GM21786 (cell line): Measurements from ENCODE around the gene PHKB.
"Not testable (repeated sequence)": the region's sequence is repeated elsewhere in the genome, so short reads cannot be mapped to it uniquely, and the experiment has no call there.

ENCODE experiments used
- ATAC-seq: cut with Tn5 transposase; IDR thresholded peaks from one replicate; pipeline ENCODE4 v1.9.1; 2021; ENCODE audit not compliant: unreplicated experiment

The PHKB gene

DNA sequence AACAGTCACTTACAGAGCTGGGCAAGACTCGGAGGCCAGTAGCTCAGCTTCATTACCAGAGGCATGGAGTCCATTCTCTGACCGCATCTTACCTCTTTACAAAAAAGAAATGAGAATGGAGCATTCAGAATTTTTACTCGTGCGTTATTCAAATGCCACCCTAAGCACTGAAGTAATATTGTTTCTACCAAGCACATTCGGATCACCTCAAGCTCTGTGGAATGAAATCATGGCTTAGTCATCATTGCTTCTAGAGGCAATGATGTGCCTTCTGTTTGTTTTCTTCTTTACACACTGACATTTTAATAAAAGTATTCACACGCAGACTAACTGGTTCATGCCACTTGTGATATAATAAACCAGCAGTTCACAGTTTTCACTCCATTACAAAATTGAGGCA is 206.8 kb downstream of the PHKB start:
- ATAC-seq = no peak

DNA sequence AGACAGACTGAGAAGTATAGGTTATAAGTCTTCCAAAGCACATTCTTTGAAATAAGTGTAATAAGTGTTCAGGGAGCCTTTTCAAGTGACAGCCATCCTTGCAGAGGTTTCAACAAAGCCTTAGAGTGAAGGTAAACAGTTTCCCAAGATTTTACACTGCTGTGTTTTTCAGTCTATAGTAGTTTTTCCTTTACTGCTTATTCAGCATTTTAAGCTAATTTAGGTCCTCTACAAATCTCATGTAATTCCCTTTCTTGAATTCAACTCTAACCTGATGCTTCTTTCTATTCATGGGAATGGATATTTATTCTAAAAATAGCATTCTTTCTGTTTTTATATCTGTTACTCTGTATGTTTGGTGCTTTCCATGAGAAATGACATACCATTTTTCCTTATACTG is 211.3 kb downstream of the PHKB start:
- ATAC-seq = no peak

DNA sequence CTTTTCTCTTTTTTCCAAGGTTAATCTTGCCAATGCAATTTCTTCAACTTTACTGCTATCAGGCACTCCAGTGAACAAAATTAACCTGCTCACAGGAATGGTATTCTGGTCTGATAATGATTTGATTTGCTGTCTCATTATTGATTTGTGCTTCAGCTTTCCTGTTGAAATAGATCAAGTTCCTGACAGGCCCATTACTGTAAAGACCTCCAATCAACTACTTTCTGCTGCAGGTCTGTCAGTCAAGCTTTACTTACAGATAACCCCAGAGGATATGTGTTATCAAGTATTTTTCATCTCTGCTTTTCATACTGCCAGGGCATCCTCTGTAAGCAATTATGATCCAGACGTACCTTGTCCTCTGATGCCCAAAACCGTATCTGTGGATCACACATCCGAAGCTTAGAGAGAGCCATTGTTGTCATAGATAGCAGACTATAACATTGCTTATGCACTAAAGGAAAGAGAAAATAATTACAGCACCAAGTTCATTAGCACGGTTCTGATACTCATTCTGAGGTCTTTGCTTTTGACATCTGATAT is 215.6 kb downstream of the PHKB start:
- ATAC-seq = no peak

DNA sequence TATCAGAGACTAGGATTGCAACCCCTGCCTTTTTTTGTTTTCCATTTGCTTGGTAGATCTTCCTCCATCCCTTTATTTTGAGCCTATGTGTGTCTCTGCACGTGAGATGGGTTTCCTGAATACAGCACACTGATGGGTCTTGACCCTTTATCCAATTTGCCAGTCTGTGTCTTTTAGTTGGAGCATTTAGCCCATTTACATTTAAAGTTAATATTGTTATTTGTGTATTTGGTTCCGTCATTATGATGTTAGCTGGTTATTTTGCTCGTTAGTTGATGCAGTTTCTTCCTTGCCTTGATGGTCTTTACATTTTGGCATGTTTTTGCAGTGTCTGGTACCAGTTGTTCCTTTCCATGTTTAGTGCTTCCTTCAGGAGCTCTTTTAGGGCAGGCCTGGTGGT is 220.4 kb downstream of the PHKB start:
- ATAC-seq = not testable (repeated sequence)

DNA sequence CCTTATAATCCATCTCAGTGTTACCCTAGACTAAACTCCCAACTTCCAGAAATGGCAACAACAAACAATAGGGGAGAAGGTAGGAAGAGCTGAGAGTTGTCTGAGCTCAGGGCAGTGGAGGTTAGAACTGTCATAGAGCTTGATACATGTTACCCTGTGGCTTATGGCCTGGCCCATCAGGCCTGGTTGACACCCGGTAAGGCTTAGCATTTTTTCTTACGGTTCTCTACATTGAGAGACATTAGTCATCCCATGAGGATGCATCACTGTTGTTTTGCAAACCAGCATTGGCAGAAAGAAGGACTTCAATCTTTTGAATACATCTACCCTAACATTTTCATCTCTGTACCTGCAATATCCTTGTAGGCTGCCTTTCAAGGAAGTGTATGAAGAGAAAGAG is 226.6 kb downstream of the PHKB start:
- no peak for ATAC-seq

DNA sequence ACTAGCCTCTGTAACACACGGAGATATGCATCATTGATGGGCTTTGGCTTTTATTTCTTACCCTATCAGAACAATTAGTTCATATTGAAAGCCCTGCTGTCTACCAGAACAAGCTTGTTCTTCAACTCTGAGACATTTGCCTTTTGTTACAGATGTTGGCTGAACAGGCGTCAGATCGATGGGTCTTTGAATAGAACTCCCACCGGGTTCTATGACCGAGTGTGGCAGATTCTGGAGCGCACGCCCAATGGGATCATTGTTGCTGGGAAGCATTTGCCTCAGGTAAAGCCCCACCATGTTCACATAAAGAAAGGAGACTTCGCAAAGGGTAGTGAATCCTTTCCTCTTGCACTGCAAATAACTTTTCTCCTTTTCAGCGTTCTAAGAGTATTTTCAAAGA is 232.1 kb downstream of the PHKB start:
- no peak for ATAC-seq

DNA sequence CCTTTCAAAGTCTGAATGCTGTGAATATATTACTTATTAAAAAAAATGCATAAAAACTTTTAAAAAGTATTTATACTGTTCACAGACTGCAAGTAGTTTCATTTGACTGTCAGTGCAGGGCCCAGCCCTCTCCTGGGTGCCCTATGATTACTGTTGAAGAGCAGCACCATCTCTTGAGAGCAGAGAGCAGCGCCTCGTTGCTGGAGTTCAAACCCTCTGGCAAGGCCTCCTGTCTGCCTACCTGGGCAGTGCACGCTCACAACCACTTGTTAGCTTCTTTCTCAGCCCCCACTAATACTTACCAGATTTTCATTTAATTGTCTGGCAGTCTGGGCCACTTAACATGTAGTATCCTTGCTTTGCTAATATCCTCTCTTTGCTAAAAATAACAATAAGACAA is 233.4 kb downstream of the PHKB start:
- no peak for ATAC-seq

DNA sequence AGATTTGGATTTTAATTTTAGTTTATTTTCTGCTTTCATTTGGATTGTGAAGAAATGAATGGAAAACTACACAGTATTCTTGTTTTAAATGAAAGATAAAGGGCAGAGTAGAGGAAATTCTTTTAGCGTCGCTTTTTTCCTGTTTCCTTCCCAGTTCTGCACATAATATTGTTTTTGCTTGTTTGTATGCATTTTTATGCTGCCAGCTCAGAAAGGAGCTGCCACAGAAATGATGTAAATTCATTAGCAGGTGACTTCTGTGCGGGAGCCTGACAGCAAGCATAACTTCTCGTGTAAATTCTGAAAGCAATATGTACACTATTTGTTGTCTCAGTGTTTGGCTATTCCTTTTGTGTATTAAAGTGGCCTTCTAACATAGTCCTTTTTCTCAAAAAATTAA is 234.6 kb downstream of the PHKB start:
- ATAC-seq = no peak

DNA sequence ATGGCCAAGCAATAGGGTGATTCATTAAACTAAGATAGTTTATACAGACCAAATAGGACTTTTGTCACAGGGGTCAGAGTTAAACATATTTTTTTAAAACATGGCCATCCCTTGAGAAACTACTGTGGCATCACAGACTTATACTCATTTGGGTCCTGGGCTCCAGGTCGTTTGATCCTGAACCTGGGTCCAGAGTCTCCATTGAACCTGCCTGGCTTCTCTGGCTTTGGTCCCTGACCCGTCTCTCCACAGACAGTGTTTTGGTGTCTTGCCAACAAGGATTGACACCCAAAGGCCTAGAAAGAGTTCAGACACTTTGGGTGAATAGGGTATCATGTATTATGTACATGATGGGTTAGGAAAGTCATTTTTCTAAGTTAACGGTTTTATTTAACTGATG is 236.7 kb downstream of the PHKB start:
- ATAC-seq = no peak

DNA sequence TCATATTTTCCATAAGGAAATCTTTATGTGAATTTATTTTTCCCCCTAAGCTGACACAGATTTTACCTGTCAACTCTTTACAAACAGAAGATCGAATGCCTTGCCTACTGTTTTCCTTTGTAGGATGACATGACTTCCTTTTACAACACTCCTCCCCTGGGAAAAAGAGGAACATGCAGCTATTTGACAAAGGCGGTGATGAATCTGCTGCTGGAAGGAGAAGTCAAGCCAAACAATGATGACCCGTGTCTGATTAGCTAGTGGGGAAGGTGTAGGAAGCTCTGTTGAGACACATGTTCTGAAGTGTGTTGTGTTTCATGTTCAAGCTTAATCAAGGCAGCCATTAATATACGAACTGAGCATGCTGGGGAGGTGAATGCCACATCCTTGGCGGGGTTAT is 238.0 kb downstream of the PHKB start:
- ATAC-seq = no peak

DNA sequence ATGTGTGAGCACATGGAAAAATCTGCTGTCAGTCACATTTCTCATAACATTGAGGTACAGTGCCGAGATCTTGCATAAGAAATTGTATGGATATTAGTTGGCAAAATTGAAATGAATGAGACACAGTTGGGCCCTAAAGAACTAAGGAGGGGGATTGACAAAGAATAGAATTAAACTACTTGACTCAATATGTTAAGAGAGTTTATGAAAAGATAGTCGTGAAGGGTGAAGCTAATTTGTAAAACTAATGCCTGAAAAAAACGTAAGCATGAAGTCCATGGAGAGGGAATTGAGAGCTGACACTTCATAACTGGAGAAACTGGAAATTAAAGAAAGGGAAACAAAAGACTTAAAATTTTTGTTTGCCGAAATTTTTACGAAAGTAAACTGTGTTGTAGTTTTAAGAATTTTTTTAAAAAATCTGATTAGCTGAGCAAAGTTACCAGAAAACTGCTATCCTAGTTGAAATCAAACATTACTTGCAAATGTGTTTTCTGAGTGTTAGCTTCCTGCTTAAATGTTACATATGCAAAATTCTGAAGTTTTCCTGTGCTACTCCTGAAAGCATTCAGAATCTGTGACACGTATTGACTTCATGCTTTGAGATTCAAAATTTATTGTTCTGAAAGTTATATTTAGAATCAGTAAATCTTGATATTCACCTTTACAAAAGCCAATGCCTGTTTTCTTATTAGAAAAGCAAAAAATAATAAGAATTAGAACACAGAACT is 239.9 kb downstream of the PHKB start:
- ATAC-seq = no peak

DNA sequence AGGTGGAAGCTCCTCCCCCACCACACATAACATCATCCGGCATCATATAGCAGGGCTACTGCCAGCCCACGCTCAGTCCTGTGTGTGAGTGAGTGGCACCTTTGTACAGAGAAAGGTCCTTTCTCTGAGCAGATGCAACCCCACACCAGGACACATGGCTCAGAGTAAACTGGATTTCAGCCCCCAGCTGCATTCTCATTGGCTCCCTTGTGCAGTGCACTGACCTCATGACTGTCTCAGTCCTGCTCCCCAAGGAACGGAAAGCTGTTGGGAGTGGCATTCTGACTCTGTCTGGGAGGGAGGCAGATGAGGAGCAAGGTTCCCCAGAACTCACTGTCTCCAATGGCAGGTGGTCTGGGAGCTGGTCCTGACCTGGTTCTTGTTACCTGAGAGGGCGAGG is 244.1 kb downstream of the PHKB start:
- ATAC-seq = no peak

DNA sequence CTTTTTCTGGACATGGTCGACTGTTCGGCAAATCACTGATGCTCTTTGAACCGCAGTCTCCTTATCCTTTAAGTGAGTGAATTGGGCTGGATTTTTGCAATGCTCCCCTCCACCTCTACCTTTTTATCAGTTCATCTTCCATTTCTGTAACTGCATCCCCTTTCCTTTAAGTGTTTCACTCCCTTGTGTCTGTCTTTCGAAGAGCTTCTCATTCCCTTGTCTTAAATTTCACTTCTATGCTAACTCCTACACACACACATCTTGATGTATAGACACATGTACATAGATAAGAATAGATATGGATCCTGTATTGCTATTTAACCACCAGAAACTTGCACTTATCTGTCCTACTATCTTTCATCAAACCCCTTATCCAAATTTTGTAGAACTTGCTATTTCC is 250.7 kb downstream of the PHKB start:
- ATAC-seq = no peak

DNA sequence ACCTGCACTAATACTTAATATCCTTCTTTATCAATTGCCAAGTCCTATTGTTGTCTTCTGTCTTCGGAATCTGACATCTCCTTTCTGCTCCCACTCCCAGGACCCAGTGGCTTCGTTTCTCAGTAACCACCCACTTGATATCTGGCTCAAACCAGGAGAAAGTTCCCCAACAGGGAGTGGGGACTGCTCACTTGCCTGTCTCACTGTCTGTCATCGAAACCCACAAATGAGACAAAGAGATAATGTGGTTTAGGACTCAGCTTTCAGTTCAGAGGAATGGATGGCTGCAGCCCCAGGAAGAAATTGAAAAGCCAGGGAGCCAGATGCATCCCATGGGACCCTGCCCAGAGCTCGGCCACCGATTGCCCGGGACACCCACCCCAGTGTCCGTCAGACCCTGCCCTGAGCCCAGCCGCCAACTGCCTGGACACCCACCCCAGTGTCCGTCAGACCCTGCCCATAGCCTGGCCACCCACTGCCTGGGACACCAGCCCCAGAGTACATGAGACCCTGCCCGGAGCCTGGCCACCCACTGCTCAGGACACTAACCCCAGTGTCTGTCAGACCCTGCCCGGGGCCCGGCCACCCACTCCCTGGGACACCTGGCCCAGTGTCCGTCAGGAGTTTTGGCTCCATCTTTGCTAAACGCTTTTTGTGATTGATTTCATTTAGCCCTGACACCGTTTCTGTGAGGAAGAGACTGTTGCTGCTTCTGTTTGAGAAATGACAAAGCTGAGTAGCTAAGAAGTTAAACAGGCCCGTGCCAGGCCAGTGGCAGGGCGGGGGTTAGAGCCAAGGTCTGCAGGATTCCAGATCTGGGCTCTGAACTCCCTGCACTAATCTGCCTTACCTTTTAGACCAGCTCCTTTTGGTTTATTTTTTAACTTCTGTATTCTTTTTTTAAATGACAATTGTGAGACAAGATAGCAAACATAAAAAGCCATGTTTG is 251.4 kb downstream of the PHKB start:
- ATAC-seq = no peak

DNA sequence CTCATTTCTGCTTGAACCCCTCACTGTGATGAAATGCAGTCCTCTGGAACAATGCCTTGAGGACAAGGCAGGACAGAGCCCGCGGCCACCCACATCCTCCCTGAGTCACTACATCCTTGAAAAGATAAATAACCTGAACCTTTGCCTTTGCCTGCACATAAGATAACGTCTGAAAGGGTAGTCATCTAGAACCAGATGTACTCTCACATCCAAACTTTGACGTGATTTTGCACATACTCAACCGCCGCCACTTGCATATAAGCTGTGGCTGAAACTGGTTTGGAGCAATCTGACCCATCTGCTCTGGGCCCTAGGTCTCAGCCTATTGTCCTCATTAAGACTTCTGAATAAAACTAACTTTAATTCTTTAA is 252.1 kb downstream of the PHKB start:
- no peak for ATAC-seq

DNA sequence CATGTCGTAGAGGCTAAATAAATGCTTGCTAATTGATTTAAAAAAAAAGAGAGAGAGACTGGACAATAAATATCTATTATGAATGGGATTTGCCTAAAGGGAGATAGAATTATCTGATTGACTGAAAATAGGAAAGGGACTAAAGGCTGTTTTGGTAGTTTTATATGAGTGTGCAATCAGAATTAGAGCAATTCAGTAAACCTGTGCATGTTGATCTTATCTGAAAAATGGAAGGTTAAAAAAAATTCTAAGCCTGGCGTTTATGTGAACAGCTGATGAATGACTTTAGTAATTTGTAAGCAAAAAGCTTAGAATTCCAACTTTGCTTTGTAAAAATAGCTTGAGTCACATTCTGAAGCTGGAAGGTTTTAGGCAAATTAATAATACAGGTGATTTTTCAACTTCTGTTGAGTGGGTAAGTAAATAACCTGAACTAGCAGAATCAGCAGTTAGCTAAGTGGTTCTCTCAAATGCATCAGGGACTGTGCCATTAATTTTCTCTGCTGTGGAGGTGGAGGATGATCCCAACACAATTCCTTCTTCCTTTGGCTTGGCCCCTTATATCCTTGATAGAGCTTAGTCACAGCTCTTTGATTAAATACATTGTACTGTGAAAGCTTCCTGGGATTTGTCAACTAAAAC is 254.4 kb downstream of the PHKB start:
- no peak for ATAC-seq

DNA sequence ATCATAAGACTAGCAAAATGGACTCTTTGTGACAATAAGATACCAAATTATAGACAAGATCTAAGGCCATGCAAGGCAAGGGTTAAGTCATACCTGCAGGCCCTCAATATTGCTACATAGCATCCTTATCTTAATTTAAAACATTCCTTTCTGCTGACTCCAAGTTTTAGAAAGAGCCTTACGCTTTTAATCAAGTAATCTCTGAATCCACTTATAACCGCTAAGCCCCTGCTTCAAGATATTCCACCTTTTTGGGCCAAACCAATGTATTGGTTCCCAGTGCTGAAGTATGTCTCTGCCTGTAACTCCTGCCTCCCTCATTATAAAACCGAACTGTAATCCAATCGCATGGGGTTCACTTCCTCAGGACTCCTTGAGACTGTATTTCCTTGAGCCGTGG is 255.4 kb downstream of the PHKB start:
- ATAC-seq = no peak

DNA sequence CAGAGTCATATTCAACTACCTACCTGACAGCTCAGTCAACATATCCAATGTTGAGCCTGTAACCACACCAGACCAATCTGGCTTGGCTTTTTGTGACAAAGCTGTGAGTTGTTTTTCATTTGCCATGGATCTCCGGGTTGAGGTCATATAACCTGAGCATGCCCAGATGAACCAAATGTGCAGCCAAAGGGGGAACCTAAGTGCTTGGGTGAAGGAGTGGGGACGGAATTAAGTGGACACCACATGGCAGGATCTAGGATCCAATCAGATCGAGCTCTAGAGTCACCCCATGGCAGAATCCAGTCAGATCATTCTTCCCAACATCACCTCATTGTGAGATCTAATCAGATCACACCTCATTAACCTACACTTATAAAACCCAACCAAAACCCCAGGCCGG is 258.6 kb downstream of the PHKB start:
- no peak for ATAC-seq

DNA sequence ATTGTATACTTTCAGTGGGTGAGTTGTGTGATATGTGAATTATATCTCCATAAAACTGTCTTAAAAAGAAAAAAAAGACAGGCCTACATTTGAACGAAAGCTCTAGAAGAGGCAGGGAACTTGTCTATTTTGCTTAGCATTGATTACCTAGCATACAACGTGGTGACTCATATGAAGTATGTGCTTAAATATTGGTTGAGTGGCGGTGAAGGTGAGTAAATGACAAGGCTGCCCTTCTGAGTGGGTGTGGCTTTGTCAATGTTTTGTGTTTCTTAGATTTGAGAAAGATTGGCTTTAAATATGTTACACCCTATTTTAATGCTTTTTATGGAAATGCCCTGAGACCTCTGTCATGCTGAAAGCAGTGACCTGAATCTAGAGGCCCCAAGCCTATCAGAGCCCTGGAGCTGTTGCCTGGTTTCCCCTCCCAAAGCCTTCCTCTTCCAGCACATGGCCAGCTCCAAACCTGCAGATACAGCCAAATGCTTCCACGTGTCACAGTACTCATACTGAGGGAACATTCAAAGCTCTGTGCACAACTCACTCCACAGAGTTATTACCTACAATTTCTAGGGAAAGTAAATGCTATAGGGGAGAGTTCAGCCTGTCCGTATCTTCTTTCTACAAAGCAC is 260.0 kb downstream of the PHKB start:
- ATAC-seq = no peak

DNA sequence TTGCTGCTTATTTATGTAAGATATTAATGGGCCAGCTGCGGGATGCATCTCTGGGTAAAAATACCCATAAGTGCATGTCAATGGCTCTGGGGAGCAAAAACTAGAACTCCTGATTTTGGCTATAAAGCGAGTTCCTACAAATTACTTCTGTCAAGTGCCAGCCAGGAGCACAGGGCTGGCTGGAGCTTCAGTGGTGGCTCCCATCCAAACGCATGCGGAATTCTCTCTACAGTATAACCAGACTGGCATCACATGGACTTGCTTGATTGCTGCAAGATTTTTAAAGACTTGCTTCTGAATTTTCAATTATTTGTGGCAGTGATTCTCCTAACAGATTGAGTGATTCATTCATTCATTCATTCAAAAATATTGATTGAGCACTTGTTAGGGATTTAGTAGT is 260.9 kb downstream of the PHKB start:
- no peak for ATAC-seq

DNA sequence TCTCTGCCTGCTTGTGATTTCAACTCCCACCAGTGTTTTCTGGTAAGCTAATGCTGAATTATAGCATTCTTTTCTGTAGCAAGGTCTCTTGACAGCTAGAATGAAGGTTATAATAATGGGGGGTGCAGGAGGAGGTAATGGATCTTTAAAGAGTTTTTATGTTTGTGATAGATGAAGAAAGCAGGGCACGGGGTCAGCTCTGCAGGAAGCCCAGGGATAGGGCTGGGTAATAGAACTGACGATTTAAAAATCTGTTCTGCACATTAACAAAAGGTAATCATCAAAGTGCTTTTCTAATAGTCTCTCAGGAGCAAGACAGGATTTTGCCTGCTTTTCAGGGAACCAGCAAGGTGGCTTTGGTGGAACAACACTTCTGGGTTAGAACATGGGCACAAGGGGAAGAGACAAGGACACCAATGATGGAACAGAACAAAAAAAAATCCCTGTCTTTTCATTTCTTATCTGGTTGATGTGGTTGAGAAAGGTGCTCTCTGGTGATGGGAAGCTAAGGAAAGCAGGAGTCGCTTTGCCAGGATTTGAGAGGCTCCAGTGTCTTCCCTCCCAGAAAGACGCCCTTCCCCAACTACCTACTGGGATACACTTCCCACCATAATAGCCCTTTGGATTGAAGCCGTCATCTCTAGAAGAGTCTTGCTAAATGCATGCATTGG is 263.1 kb downstream of the PHKB start:
- no peak for ATAC-seq
